Measurements from ENCODE around the gene TNFRSF1A. TPM values are rescaled to one million over a fixed set of nuclear protein-coding genes. Genes with fewer than 3 reads are reported as not detected.

Gene TNFRSF1A
- total and polyA plus RNA-seq, 9 of the 15 experiments (the other 6 are each of a cell fraction or from before 2014, with no cell fraction given), result 0.76 to 43.5 (median 30.0) TPM

- no peak for TF ChIP-seq ZNF766 (CRISPR knock-in tag; conservative IDR thresholded peaks at IDR 0.05)
- TF ChIP-seq, protein P1, sequence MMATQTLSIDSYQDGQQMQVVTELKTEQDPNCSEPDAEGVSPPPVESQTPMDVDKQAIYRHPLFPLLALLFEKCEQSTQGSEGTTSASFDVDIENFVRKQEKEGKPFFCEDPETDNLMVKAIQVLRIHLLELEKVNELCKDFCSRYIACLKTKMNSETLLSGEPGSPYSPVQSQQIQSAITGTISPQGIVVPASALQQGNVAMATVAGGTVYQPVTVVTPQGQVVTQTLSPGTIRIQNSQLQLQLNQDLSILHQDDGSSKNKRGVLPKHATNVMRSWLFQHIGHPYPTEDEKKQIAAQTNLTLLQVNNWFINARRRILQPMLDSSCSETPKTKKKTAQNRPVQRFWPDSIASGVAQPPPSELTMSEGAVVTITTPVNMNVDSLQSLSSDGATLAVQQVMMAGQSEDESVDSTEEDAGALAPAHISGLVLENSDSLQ (IDR thresholded peaks at IDR 0.05), result peak; percentile 19; the same call in 1 of the 2 replicates
- TF ChIP-seq FOXJ2 (tag; IDR thresholded peaks at IDR 0.05), result peak; percentile 40; the same call in 1 of the 2 replicates
- TF ChIP-seq ETS1 (conservative IDR thresholded peaks at IDR 0.05; ENCODE audit: control insufficient read depth, low read depth, low read length), result no peak
- peak; percentile 67 for TF ChIP-seq SMAD4 (CRISPR knock-in tag; conservative IDR thresholded peaks at IDR 0.05)
- TF ChIP-seq ZBTB26 (CRISPR knock-in tag; IDR thresholded peaks at IDR 0.05), result no peak
- peak; percentile 79 for TF ChIP-seq USF2 (CRISPR knock-in tag; IDR thresholded peaks at IDR 0.05)
- no peak for TF ChIP-seq HBP1 (CRISPR knock-in tag; IDR thresholded peaks at IDR 0.05)
- peak; percentile 22; the same call in 1 of the 2 replicates for TF ChIP-seq ZNF395 (CRISPR knock-in tag; IDR thresholded peaks at IDR 0.05)
- TF ChIP-seq CSDE1 (IDR thresholded peaks at IDR 0.05), result no peak
- TF ChIP-seq, protein P2, sequence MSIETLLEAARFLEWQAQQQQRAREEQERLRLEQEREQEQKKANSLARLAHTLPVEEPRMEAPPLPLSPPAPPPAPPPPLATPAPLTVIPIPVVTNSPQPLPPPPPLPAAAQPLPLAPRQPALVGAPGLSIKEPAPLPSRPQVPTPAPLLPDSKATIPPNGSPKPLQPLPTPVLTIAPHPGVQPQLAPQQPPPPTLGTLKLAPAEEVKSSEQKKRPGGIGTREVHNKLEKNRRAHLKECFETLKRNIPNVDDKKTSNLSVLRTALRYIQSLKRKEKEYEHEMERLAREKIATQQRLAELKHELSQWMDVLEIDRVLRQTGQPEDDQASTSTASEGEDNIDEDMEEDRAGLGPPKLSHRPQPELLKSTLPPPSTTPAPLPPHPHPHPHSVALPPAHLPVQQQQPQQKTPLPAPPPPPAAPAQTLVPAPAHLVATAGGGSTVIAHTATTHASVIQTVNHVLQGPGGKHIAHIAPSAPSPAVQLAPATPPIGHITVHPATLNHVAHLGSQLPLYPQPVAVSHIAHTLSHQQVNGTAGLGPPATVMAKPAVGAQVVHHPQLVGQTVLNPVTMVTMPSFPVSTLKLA (conservative IDR thresholded peaks at IDR 0.05), result peak; percentile 58 to 86
- TF ChIP-seq, protein P3, sequence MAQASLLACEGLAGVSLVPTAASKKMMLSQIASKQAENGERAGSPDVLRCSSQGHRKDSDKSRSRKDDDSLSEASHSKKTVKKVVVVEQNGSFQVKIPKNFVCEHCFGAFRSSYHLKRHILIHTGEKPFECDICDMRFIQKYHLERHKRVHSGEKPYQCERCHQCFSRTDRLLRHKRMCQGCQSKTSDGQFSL (CRISPR knock-in tag; IDR thresholded peaks at IDR 0.05), result no peak; the same call in 1 of the 2 replicates
- TF ChIP-seq, protein P3 (tag; IDR thresholded peaks at IDR 0.05), result no peak
Observed at GRCh38 chr12:6383572-6384498, 42.0 kb upstream of the TNFRSF1A start, which contains the start of gene LTBR (continued).

Data from K562 (cell line).